Measurements from ENCODE around the gene NSDHL.
A peak's percentile ranks its signal among the peaks of the same experiment; 100 is the strongest.
"Not testable (repeated sequence)": the region's sequence is repeated elsewhere in the genome, so short reads cannot be mapped to it uniquely, and the experiment has no call there.

Gene NSDHL

DNA sequence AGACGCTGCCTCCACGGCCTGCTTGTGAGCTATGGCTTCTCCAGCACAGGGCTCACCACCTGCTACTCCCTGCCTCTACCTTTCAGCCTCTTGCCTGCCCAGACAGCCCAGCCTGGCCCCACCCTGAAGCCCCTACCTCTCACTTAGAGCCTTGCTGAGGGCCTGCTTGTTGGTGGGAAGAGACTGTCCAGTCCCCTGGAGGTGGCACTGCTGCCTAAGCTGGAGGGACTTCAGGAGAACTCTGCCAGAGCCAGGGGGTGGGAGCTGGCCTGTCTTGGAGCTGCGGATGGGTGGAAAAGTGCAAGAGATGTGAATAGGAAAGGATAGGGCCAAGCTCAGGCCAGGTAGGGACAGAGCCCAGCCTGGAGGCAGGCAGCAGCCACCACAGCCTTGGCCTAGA, 64.3 kb downstream of the NSDHL start:
- DNase-seq (ENCODE audit: low read depth), result no peak

DNA sequence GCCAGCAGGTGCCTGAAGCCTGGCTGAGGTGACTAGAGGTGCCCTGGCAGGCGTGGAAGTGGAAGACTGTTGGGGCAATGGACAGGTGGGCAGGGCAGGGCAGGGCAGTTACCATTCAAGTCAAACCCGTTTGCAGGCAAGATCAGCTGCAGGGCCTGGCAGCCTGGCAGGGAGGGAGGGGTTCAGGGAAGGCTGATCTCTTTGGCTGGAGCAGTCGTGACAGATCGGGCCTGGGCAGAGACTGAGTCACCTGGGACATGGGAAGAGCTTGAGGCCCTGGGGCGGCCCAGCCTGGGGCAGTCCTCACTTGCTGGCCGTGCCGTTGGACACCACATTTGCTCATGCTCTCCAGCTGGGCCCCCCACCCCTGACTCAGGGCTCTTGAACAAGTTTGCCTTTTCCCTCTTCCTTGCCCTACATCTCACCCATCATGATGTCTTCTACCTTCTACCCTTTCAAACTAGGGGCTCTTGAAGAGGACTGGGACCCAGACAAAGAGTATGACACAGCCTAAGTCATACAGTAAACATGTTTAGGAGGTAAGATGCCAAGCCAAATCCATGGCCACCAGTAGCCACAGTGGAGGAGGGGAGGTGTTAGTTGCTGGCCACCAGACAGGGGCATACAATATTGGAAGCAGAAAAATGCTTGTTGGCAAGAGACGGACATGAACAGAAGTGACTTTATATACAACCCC, 65.0 kb downstream of the NSDHL start:
- no peak for DNase-seq (ENCODE audit: low read depth)

GRCh38 chrX:152896450-152896849, 65.6 kb downstream of the NSDHL start:
- DNase-seq (ENCODE audit: low read depth), result no peak

GRCh38 chrX:152897222-152898131, 66.6 kb downstream of the NSDHL start, which contains the start of gene ZNF185:
Gene ZNF185, plus strand, starts transcription at chrX:152898067. Its CDS starts 16,423 bp downstream, at chrX:152914490.
- no peak for DNase-seq (ENCODE audit: low read depth)

- no peak for DNase-seq (ENCODE audit: low read depth)
These were observed 67.6 kb downstream of the NSDHL start for GRCh38 chrX:152898442-152898841.

DNA sequence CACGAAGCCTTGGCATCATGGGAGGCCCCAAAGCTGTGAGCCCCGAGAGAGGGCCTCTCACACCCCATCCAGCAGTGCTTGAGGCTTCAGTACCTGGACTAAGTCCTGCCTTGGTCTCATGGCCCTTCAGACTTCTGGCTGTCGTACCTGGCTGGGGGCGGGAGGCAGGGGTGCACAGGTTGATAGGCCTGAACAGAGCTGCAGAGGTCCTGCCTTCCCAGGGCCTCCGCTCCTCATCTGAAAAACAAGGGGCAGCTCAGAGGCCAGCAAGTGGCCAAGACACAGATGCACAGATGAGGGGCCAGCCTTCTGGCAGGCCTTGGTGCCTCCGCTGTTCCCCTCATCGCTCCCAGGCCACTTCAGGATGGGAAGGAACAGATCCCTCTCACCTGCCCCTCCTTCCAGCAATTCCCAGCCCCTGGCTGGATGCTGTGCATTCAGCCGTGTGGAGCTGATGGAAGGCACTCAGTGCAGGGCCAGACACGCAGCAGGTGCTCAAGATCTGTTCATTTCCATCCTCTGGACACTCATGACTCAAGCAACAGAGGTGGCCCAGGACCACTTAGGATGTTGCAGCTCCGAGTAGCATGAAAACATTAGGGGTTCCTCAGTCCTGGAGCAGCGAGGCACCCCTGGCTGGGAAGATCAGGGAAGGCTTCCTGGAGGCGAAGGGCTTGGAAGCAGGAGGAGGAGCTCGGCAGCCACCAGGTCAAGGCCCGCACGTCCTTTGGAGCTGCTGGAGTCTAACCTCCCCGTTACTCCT, 68.4 kb downstream of the NSDHL start:
- DNase-seq (ENCODE audit: low read depth), result no peak

- DNase-seq (ENCODE audit: low read depth), result no peak
These were observed 69.2 kb downstream of the NSDHL start for GRCh38 chrX:152899874-152900719.

- DNase-seq (ENCODE audit: low read depth), result no peak
These were observed 70.1 kb downstream of the NSDHL start for GRCh38 chrX:152900937-152901445.

- no peak for DNase-seq (ENCODE audit: low read depth)
These were observed 71.1 kb downstream of the NSDHL start for GRCh38 chrX:152901816-152902501.

GRCh38 chrX:152902502-152902820, 71.6 kb downstream of the NSDHL start:
- DNase-seq (ENCODE audit: low read depth), result no peak

- DNase-seq (ENCODE audit: low read depth), result no peak
These were observed 72.7 kb downstream of the NSDHL start for GRCh38 chrX:152903589-152903988.

- DNase-seq (ENCODE audit: low read depth), result peak; percentile 15
These were observed 73.6 kb downstream of the NSDHL start for GRCh38 chrX:152904151-152905080.

DNA sequence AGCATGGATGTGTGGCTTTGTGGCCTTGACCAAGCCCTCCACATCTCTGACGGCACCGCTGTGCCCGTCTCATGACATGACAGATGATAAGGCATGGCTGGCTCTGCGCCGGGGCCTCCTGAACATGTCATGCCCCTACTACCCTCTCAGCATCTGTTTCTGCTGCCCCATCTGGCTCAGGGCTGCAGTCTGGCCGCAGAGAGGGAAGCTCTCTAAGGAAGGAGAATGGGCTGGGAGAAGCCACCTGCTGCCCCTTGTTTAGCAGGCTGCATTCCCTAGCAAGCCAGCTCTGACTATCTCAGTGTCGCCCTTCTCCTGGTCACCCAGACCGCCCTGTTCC, 74.2 kb downstream of the NSDHL start:
- no peak for DNase-seq (ENCODE audit: low read depth)

DNA sequence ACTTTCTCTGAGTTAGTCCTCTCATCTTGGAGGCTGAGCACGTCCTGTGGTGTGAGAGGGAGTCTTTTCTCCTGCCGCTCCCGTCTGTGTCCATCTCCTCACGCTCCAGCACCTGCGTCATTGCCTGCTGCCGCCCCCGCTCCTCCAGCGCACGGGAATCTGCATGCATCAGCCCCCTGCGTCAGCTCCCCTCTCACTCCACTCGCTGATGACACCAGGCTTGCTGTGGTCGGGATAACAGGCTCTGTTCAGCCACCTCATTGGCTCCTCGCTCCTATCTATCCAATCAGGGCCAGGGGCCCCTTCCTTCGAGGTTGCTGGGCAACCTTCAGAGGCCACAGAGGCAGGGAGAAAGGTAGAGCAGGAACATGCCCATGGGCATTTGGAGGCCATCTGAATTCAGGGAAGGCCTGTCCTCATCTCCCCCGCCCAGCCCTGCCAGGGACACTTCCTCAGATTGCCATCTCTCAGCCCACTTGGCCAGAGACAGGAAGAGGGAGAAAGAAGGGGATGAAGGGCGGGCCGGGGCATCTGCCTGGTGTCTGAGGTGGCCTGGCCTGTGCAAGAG, 76.3 kb downstream of the NSDHL start:
- no peak for DNase-seq (ENCODE audit: low read depth)

GRCh38 chrX:152908486-152908885, 77.6 kb downstream of the NSDHL start:
- DNase-seq (ENCODE audit: low read depth), result no peak

DNA sequence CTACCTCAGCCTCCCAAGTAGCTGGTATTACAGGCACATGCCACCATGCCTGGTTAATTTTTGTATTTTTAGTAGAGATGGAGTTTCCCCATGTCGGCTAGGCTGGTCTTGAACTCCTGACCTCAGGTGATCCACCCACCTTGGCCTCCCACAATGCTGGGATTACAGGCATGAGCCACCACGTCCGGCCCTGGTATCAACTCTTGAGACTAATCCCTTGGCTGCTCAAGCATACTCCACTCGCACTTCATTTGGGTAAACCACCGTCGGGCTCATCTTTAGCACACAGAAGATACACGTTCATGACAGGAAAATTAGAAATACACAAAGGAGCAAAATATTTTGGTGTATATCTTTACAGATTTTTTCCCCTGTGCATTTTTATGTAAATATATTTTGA, 79.2 kb downstream of the NSDHL start:
- DNase-seq (ENCODE audit: low read depth), result not testable (repeated sequence)

- DNase-seq (ENCODE audit: low read depth), result no peak
These were observed 81.2 kb downstream of the NSDHL start for GRCh38 chrX:152912106-152912505.

- DNase-seq (ENCODE audit: low read depth), result no peak
These were observed 81.8 kb downstream of the NSDHL start for GRCh38 chrX:152912641-152913040.

DNA sequence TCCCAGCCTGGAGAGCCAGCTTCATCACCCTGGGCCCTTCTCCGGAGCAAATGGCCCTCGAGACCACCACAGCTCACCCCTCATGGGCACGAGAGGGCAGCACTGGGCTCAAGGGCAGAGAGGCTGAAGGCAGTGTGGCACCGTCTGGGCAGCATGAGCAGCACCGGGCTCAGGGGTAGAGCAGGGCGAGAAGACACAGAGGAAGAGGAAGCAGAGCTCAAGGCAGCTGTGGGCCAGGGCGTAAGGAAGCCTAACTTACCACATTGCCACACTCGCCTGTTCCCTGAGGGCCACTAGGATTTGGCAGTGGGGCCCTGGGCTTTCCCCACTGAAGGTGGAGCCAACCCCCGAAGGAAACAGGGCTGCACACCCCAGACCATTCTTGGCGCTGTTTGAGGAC, 82.5 kb downstream of the NSDHL start:
- DNase-seq (ENCODE audit: low read depth), result no peak

GRCh38 chrX:152913910-152914309, 83.0 kb downstream of the NSDHL start:
- no peak for DNase-seq (ENCODE audit: low read depth)

Measured in fibroblast of gingiva (primary cell).